Neural progenitor cell (in vitro differentiated cells): ENCODE results near the gene ARIH1. TPM values are rescaled to one million over a fixed set of nuclear protein-coding genes. Genes with fewer than 3 reads are reported as not detected.

Source experiments
- DNase-seq: peaks from one replicate; pipeline ENCODE4 v3.0.0-alpha.2; 2016; ENCODE audit warnings: low spot score
- H2AFZ ChIP-seq: fragments of 200-600 bp; sonication (generic); replicated peaks from 2 replicates; pipeline ENCODE4 v1.6.1; 2016; ENCODE audit warnings: antibody characterized with exemption
- H3F3A ChIP-seq: fragments of 200-600 bp; sonication (generic); 2 replicates; pipeline ENCODE4 v1.6.1; 2016; ENCODE audit warnings: antibody characterized with exemption, low read depth
- H3K27ac ChIP-seq: fragments of 200-600 bp; sonication (generic); 2 replicates; pipeline ENCODE4 v1.5.1; 2016; ENCODE audit warnings: mild to moderate bottlenecking
- H3K27me3 ChIP-seq: fragments of 200-600 bp; sonication (generic); 2 replicates; pipeline ENCODE4 v1.6.1; 2016; ENCODE audit warnings: mild to moderate bottlenecking, moderate library complexity
- H3K36me3 ChIP-seq: fragments of 200-600 bp; sonication (generic); 2 replicates; pipeline ENCODE4 v1.5.1; 2016
- H3K4me1 ChIP-seq: fragments of 200-600 bp; sonication (generic); 2 replicates; pipeline ENCODE4 v1.6.1; 2016; ENCODE audit warnings: mixed run types
- H3K4me2 ChIP-seq: fragments of 200-600 bp; sonication (generic); 2 replicates; pipeline ENCODE4 v1.6.1; 2016
- H3K4me3 ChIP-seq: fragments of 200-600 bp; sonication (generic); 2 replicates; pipeline ENCODE4 v1.5.1; 2016
- H3K79me2 ChIP-seq: fragments of 200-600 bp; sonication (generic); 2 replicates; pipeline ENCODE4 v1.6.1; 2016; ENCODE audit warnings: low read depth
- H3K9ac ChIP-seq: fragments of 200-600 bp; sonication (generic); 2 replicates; pipeline ENCODE4 v1.6.1; 2016
- H3K9me3 ChIP-seq: fragments of 200-600 bp; sonication (generic); 2 replicates; pipeline ENCODE4 v1.5.1; 2016; ENCODE audit warnings: low read depth
- H4K20me1 ChIP-seq: fragments of 200-600 bp; sonication (generic); 2 replicates; pipeline ENCODE4 v1.6.1; 2016; ENCODE audit warnings: low read depth
- H3K27ac Mint-ChIP-seq: 3 replicates; pipeline ENCODE4 v1.8.0; 2021; ENCODE audit warnings: mixed read lengths
- H3K27me3 Mint-ChIP-seq: 2 replicates; pipeline ENCODE4 v1.8.0; 2022; ENCODE audit warnings: low read depth, mild to moderate bottlenecking, inconsistent platforms, moderate library complexity, mixed read lengths; ENCODE audit not compliant: insufficient read depth
- H3K36me3 Mint-ChIP-seq: 3 replicates; pipeline ENCODE4 v1.8.0; 2021; ENCODE audit warnings: mixed read lengths
- H3K4me1 Mint-ChIP-seq: 3 replicates; pipeline ENCODE4 v1.8.0; 2021; ENCODE audit warnings: mixed read lengths
- H3K4me3 Mint-ChIP-seq: 3 replicates; pipeline ENCODE4 v1.8.0; 2021; ENCODE audit warnings: mild to moderate bottlenecking, moderate library complexity, mixed read lengths
- H3K9me3 Mint-ChIP-seq: 3 replicates; pipeline ENCODE4 v1.8.0; 2020; ENCODE audit warnings: mixed read lengths
- EZH2 ChIP-seq: fragments of 200-600 bp; sonication (generic); IDR thresholded peaks from 2 replicates; pipeline ENCODE4 v1.6.1; 2017; ENCODE audit warnings: antibody characterized with exemption, mild to moderate bottlenecking, moderate library complexity
- EZH2phosphoT487 ChIP-seq: fragments of 200-600 bp; sonication (generic); IDR thresholded peaks from 2 replicates; pipeline ENCODE4 v1.6.1; 2017; ENCODE audit warnings: antibody characterized with exemption
- total RNA-seq: library from RNA; depleted of rRNA; stranded (reverse); fragments of >200 nt; gene quantifications from 2 replicates; pipeline ENCODE4 v1.2.3, GENCODE V29; 2015; ENCODE audit warnings: low replicate concordance
- TF ChIP-seq, protein P1 (sequence below): fragments of 200-600 bp; sonication (generic); IDR thresholded peaks from 2 replicates; pipeline ENCODE4 v1.5.1; 2017; ENCODE audit warnings: antibody characterized with exemption, mild to moderate bottlenecking

Gene ARIH1
- total RNA-seq, 1 donor from 2014 or later = 68.0 TPM

DNA sequence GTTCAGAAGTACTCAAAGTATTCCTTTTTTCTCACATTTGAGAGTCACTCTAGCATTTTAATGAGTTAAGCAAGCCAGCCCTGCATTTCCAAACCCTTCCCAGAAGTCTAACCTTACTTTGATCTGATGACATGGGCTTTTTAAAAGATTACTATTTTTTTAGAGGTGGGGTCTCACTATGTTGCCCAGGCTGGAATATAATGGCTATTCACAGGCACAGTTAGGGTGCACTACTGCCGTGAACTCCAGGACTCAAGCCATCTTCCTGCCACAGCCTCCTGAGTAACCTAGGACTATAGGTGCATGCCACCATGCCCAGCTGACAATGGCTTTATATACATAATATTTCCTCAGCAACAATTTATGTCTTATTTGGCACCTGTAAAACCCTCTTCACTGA, 116.3 kb downstream of the ARIH1 start:
- no peaks in the 10 kb centered on the region for H3K9me3 ChIP-seq
- Mint-ChIP-seq H3K4me1 (no peaks in the 10 kb centered on the region), H3K36me3 (peaks cover 4% of the 10 kb centered on the region), H3K4me3 (no peak overlapping the region), H3K27ac (no peak overlapping the region), H3K27me3 (no peaks in the 10 kb centered on the region), H3K9me3 (no peaks in the 10 kb centered on the region)
- no peaks in the 10 kb centered on the region for H3K79me2 ChIP-seq
- no peak overlapping the region for H3K4me3 ChIP-seq
- no peaks in the 10 kb centered on the region for H3K36me3 ChIP-seq
- H3K4me1 ChIP-seq = no peaks in the 10 kb centered on the region
- H3K9ac ChIP-seq = no peak overlapping the region
- H3F3A ChIP-seq = peaks cover 14% of the 10 kb centered on the region
- no peak overlapping the region for H3K27ac ChIP-seq
- peaks cover 4% of the 10 kb centered on the region for H4K20me1 ChIP-seq
- no peak for DNase-seq
- no peak overlapping the region for H3K4me2 ChIP-seq
- TF ChIP-seq, protein P1, sequence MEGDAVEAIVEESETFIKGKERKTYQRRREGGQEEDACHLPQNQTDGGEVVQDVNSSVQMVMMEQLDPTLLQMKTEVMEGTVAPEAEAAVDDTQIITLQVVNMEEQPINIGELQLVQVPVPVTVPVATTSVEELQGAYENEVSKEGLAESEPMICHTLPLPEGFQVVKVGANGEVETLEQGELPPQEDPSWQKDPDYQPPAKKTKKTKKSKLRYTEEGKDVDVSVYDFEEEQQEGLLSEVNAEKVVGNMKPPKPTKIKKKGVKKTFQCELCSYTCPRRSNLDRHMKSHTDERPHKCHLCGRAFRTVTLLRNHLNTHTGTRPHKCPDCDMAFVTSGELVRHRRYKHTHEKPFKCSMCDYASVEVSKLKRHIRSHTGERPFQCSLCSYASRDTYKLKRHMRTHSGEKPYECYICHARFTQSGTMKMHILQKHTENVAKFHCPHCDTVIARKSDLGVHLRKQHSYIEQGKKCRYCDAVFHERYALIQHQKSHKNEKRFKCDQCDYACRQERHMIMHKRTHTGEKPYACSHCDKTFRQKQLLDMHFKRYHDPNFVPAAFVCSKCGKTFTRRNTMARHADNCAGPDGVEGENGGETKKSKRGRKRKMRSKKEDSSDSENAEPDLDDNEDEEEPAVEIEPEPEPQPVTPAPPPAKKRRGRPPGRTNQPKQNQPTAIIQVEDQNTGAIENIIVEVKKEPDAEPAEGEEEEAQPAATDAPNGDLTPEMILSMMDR = no peak
- TF ChIP-seq EZH2phosphoT487 = no peak
- TF ChIP-seq EZH2 = no peak
- no peak overlapping the region for H2AFZ ChIP-seq
- no peaks in the 10 kb centered on the region for H3K27me3 ChIP-seq

DNA sequence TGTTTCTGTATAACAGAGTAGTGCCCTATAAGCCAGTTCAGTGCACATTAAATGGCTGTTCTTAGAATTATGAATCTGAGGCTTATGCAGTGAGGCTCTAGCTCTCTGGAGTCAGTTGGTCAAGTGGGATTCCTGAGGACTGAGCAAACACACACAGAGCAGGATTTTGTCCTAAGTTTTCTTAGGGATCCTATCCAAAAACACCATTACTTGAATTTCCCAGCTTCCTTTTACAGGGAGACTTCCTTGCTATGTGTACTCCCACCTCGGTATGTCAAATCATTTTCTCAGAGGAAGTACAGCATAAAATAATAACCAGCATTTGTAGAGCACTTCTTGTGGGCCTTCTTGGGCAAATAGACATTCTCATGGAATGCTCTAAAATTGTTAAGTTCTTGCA, 117.2 kb downstream of the ARIH1 start:
- Histone ChIP-seq H2AFZ (no peak overlapping the region), H3K36me3 (no peaks in the 10 kb centered on the region), H3K27ac (no peak overlapping the region), H3K4me2 (no peak overlapping the region), H3K9ac (no peak overlapping the region), H3F3A (peaks cover 14% of the 10 kb centered on the region), H3K27me3 (no peaks in the 10 kb centered on the region), H3K4me3 (no peak overlapping the region), H3K79me2 (no peaks in the 10 kb centered on the region), H3K4me1 (no peaks in the 10 kb centered on the region), H3K9me3 (no peaks in the 10 kb centered on the region), H4K20me1 (peaks cover 4% of the 10 kb centered on the region)
- H3K4me1 Mint-ChIP-seq = no peaks in the 10 kb centered on the region
- H3K4me3 Mint-ChIP-seq = no peak overlapping the region
- no peak for TF ChIP-seq EZH2phosphoT487
- TF ChIP-seq, protein P1 = no peak
- no peak for TF ChIP-seq EZH2
- no peaks in the 10 kb centered on the region for H3K9me3 Mint-ChIP-seq
- H3K27me3 Mint-ChIP-seq = no peaks in the 10 kb centered on the region
- peaks cover 4% of the 10 kb centered on the region for H3K36me3 Mint-ChIP-seq
- no peak for DNase-seq
- H3K27ac Mint-ChIP-seq = no peak overlapping the region

DNA sequence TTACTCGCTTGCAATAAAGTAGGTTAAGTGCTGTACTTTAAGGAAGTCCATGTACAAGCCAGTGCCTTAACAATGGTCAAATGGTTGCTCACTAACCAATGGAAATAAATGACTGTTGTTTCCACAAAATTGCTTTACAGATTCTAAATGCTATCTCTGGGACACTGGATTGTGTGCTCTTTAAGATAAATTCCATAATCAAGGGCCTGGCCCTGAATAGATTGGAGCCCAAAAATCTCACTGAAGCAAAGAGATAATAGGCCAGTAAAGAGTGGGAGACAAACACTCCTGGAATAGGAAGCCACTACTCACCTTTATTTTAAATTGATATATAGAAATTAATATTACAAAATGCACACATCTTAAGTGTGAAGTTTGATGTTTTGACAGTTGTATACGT, 118.0 kb downstream of the ARIH1 start:
- Histone ChIP-seq H3K79me2 (no peaks in the 10 kb centered on the region), H3K27ac (no peak overlapping the region)
- H3K27ac Mint-ChIP-seq = no peak overlapping the region

DNA sequence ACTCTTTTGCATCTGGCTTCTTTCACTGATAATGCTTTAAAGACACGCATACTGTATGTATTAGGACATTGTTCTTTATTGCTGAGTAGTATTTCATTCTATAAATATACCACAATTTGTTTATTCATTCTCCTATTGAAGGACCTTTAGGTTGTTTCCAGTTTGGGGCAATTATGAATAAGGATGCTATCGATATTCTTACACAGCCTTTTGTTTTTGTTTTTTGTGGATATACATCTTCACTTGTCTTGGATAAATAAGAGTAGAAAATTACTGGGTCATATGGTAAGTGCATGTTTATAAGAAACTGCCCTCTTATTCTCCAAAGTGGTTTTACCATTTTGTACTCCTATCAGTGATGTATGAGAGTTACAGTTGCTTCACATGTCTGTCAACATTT, 118.5 kb downstream of the ARIH1 start:
- Histone ChIP-seq H3K4me1 (no peaks in the 10 kb centered on the region), H3F3A (peaks cover 14% of the 10 kb centered on the region), H3K4me2 (no peak overlapping the region), H3K4me3 (no peak overlapping the region), H3K36me3 (no peaks in the 10 kb centered on the region), H3K9ac (no peak overlapping the region), H3K27ac (no peak overlapping the region), H3K9me3 (no peaks in the 10 kb centered on the region), H2AFZ (no peak overlapping the region), H3K79me2 (no peaks in the 10 kb centered on the region), H3K27me3 (no peaks in the 10 kb centered on the region), H4K20me1 (peaks cover 4% of the 10 kb centered on the region)
- H3K27me3 Mint-ChIP-seq = no peaks in the 10 kb centered on the region
- TF ChIP-seq EZH2phosphoT487 (no peak), EZH2 (no peak)
- TF ChIP-seq, protein P1 = no peak
- H3K36me3 Mint-ChIP-seq = peaks cover 4% of the 10 kb centered on the region
- H3K27ac Mint-ChIP-seq = no peak overlapping the region
- H3K4me3 Mint-ChIP-seq = no peak overlapping the region
- no peak for DNase-seq
- no peaks in the 10 kb centered on the region for H3K4me1 Mint-ChIP-seq
- H3K9me3 Mint-ChIP-seq = no peaks in the 10 kb centered on the region

More for the DNA sequence above, 118.0 kb downstream of the ARIH1 start:
- Histone ChIP-seq H3K4me1 (no peaks in the 10 kb centered on the region), H3F3A (peaks cover 14% of the 10 kb centered on the region), H3K4me3 (no peak overlapping the region), H3K4me2 (no peak overlapping the region), H3K9ac (no peak overlapping the region), H4K20me1 (peaks cover 4% of the 10 kb centered on the region), H2AFZ (no peak overlapping the region), H3K36me3 (no peaks in the 10 kb centered on the region), H3K9me3 (no peaks in the 10 kb centered on the region), H3K27me3 (no peaks in the 10 kb centered on the region)
- H3K4me3 Mint-ChIP-seq = no peak overlapping the region
- DNase-seq = no peak
- peaks cover 4% of the 10 kb centered on the region for H3K36me3 Mint-ChIP-seq
- H3K4me1 Mint-ChIP-seq = no peaks in the 10 kb centered on the region
- H3K9me3 Mint-ChIP-seq = no peaks in the 10 kb centered on the region
- H3K27me3 Mint-ChIP-seq = no peaks in the 10 kb centered on the region
- TF ChIP-seq EZH2 = no peak
